Ureter (tissue), 1 donor: Measurements from ENCODE around the gene APPBP2. TPM values are rescaled to one million over a fixed set of nuclear protein-coding genes. Genes with fewer than 3 reads are reported as not detected.
"Not testable (repeated sequence)": the region's sequence is repeated elsewhere in the genome, so short reads cannot be mapped to it uniquely, and the experiment has no call there.

Experiments
- DNase-seq: peaks from one replicate; pipeline ENCODE4 v3.0.0-alpha.2; 2020; ENCODE audit warnings: low spot score
- total RNA-seq: library from RNA; stranded (reverse); gene quantifications from one replicate; pipeline ENCODE4 v1.2.4, GENCODE V29; 2023
- donor health status: DM: yes; HTN: yes; CAD: no.

APPBP2 gene
- total RNA-seq, 1 donor from 2014 or later: 52.3 TPM

DNA sequence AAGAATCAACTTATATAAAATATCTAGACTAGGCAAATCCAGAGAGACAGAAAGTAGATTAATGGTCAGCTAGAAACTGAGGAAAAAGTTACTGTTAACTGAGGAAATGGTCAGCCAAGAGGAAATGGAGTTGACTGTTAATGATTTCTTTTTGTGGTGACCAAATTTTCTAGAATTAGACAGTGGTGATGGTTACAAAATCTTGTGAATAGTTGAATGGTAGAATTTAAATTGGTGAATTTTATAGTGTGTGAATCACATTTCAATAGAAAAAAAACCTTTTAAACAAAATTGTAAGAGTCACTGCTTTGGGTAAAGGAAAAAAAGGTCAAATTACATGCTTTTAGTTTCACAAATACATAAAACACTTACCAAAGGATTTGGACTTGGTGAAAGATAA is 30.0 kb downstream of the APPBP2 start:
- no peak for DNase-seq

DNA sequence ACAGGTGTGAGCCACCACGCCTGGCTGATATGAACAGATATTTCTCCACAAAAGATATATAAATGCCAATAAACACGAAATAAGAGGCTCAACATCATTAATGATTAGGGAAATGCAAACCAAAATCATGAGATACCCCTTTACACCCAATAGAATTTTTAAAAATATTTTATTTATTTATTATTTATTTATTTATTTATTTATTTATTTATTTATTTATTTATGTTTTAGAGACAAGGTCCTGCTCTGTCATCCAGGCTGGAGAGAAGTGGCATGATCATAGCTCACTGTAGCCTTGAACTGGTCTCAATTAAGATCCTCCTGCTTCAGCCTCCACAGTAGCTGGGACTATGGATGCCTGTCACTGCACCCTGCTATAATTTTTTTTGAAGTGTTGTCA is 30.8 kb downstream of the APPBP2 start:
- DNase-seq: no peak

DNA sequence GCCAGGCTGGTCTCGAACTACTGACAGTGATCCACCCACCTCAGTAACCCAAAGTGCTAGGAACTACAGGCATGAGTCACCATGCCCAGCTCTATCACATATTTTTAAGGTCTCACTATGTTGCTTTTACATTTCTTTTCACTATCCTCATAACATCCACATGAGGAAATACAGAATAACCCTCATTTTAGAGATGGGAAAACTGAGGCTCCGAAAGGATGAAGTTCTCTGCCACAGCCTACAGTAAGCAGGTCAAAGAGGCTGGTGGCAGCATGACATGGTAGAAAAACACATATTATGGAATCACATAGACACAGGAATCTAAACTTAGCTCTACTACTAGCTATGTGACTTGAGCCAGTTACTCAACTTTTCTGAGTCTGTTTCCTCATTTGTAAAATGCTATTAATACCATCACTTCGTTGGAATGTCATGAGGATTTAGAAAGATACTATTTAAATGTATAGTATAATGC is 32.2 kb downstream of the APPBP2 start:
- DNase-seq: no peak

DNA sequence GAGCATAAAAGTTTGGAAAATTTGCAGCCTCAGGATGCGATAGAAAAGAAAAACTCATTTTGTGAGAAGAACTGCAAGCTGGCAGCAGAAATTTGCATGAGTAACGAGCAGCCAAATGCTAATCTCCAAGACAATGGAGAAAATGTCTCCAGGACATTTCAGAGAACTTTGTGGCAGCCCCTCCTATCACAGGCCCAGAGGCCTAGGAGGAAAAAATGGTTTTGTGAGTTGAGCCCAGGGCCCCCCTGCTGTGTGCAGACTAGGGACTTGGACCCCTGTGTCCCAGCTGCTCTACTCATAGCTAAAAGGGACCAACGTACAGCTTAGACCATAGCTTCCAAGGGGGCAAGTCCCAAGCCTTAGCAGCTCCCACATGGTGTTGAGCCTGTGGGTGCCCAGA is 34.3 kb downstream of the APPBP2 start:
- no peak for DNase-seq

DNA sequence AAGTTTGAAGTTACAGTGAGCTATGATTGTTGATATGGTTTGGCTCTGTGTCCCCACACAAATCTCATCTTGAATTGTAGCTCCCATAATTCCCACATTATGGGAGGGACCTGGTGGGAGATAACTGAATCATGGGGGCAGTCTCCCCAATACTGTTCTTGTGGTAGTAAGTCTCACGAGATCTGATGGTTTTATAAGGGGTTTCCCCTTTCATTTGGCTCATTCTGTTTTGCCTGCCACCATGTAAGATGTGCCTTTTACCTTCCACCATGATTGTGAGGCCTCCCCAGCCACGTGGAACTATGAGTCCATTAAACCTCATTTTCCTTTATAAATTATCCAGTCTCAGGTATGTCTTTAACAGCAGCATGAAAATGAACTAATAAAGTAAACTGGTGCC is 35.4 kb downstream of the APPBP2 start:
- DNase-seq: not testable (repeated sequence)

DNA sequence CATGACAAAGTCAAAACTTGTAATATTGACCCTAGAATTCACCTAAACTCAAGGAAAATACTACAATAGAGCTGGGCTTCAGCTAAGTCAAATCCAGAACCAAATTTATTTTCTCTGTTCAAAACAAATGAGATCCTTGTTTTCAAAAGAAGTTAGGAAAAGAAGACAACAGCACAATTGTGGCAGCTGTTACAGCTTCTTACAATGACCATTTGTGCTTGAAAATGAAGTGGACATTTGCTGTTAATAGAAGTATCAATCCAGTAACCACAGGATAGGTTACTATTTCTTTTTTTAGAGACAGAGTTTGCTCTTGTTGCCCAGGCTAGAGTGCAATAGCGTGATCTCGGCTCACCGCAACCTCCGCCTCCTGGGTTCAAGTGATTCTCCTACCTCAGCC is 44.4 kb downstream of the APPBP2 start:
- DNase-seq: no peak

DNA sequence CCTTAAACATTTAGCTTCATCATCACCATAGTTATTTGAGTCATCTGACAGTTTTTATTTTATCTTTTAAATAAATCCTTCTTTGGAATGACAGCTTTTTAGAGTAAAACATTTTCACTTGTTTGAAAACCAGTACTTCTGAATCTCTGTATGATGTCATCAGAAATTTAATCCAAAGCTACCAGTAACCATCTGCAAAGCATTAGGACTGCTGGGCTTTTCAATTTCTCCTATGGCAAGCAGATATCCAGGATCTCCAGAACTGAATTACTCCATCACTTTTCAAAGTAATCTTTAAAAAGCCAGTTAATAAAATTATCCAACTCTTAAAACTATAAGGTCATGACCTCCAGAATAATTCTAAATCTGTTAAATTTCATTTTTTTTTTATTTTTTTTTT is 52.3 kb downstream of the APPBP2 start:
- DNase-seq: no peak

DNA sequence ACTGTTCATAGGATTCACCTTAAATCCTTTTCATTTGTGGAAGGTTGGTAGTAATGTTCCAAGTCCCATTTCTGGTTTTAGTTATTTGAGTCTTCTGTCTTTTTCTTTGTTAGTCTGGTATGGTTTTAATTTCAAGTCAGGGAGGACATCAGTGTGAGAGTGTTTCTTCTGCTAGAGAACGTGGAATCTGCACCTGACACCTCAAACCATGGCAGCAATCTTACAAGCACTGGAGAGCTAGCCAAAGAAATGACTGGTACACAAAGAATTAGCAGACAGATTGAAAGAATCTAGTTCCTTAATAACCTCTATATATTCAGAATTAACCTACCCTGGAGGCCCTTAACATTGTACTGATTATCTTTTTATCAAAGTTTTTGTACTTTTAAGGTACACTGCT is 53.6 kb downstream of the APPBP2 start:
- no peak for DNase-seq

DNA sequence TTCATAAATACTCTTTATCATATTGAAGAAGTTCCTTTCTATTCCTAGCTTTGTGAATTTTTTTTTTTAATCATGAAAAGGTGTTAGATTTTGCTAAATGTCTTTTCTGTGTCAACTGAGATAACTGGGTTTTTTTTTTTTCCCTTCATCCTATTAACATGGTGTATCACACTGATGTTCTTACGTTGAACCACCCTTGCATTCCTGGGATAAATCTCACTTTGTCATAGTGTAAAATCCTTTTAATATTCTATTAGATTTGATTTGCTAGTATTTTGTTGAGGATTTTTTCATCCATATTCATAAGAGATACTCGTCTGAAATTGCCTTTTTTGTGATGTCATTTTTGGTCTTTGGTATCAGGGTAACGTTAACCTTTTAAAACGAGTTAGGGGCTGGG is 54.6 kb downstream of the APPBP2 start:
- no peak for DNase-seq

DNA sequence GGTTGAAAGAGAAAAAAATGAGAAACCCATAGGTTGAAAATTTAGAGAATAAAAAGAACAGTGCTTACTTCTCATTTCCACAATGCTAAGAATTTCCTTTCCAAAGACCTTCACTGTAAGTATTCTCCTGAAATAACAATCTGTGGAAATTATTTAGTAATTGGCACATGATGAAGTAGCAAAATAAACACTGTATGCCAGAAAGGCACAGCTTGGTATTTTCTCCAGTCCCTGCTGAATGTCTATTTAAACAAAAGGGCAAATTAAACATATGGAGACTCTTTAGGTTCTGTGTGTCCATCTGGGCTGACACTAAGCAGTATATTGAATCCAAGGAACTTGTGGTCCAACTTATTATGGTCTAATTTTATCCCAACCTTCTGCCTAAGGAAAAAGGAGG is 57.7 kb downstream of the APPBP2 start:
- no peak for DNase-seq

DNA sequence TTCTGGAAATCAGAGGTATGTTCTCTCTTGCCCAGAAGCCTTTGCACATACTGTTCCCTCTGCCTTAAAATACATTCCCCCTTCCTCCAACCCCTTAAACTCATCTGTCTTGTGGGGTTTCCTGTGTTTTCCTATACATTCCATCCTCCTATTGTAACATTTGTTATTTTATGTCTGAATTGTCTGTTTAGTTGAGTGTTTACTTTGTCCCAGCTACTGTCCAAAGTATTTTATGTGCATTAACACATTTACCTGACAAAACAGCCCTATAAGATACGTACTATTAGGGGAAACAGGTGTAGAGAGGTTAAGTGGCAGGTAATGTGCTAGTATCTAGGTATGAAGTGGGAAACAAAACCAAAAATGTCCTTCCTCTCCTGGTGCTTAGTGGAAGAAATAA is 61.7 kb downstream of the APPBP2 start:
- no peak for DNase-seq

DNA sequence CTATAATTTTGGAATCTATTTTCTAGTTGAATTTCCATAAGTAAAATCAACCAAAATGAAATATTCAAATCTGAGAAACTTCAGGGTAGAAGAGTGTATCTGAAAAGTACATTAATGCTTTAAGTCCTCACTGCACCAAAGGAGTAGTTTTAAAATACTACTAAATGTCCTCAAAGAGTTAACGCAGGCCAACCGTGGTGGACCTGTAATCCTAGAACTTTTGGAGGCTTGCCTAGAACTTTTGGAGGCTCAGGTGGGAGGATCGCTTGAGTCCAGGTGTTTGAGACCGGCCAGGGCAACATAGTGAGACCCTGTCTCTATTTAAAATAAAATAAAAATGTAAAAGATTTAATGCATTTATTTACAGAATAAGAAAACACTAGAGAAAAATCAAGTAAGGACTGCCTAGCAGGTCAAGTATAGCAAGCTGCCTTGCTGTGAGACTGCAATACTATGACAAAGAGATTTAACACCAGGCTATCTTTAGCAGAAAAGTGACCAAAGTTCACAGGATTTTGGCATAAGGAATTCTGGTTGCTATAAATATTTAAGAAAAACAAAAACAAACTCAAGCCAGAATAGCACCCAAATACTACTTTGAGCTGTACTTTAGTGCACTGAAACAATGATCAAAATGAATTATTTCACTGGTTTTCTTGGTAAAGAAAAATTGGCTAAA is 62.7 kb downstream of the APPBP2 start:
- no peak for DNase-seq

DNA sequence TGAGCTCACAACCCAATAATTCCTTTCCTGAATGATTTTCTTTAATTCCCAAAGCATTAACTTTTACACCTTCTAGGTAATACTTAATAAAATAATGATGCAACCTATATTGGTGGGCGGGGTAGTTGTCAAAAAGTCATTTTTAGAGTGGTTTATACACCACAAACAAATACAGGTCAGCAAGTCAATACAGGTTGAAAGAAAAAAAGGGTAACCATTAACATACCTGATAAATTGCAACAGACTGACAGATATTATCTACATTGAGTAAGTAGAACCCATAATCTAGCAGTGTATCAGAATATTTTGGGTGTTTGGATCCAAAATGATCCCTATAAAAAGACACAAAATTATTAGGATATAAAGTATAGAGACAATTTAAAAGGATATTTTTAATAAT is 64.5 kb downstream of the APPBP2 start:
- no peak for DNase-seq

DNA sequence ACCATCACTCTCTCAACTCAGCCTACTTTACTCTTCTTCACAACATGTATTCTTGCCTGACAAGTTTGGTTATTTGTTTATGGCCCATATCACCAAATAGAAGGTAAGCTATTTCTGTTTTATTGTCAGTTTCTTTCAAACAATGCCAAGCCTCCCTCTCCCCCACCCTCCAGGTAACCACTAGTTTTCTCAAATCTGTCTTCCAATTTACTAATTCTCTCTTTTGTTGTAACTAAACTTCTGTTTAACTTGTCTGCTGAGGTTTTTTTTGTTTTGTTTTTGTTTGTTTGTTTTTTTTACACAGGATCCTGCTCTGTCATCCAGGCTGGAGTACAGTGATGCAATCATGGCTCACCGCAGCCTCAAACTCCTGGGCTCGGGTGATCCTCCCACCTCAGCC is 68.9 kb downstream of the APPBP2 start:
- DNase-seq: no peak

DNA sequence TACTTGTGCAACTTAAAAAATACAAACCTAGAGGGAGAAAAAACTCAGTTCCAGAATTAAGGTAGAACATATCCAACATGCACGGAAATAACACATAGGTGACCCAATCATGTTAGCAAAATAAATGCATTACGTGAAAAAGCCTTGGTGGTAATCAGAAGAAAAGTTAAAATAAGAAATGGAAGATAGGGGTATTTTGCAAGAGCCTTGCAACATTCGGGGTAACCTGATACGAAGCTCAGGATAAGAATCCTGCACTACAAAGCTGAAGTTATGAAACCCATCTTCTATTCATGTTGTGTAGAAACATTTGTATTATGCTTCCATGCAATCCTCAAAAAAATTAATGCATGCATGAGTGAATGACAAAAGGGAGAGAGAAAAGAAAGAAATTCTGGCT is 70.7 kb downstream of the APPBP2 start:
- DNase-seq: no peak

DNA sequence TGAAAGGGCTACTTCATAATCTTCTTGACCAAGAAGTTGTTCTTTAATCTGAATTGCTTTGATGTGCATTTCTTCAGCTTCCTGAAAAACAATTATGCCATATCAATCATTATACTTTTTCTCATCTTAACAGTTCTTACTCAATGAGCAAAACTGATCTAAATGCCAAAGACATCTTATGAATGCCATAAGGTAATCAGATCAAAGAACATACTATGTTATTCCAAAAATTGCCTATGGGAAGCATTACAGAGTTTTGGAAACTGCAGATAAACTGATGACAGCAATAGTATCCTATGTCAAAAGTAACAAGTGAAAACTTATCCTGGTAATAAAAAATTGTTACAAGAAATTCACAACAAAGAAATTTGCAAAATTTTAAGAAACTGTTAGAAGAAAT is 74.1 kb downstream of the APPBP2 start:
- no peak for DNase-seq

DNA sequence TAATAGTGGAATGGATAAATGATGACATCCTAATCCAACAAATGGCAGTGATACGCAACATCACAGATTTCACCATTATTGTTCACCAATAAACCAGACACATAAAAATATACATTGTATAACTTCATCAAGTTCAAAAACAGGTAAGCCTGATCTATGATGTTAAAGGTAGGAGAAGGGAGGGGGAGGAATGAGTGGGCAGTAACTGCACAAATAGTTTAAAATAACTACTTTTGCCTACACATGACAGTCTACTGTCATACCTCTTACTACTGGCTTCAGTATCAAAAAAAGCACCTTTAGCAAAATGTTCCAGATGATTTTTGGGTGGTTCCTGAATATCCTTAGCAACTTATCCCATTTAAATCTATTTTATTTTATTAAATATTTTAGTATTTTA is 75.0 kb downstream of the APPBP2 start:
- no peak for DNase-seq

DNA sequence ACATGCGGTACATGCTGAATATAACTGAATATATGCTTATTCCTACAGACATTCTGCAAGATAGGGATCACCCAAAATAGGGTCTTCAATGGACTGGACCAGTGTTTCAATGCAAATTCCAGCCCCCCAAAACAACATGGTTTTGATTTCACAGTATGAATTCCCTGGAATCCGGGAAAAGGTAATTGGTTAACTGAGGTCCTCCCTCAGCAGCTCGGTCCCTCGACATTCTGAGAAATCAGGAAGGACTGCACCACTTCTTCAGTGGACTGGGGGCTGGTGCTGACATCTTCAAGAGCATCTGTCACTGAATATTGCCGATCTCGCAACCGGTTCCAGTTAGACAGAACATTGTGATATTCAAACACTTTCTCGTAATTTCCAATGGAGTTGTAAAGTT is 78.7 kb downstream of the APPBP2 start:
- DNase-seq: no peak

DNA sequence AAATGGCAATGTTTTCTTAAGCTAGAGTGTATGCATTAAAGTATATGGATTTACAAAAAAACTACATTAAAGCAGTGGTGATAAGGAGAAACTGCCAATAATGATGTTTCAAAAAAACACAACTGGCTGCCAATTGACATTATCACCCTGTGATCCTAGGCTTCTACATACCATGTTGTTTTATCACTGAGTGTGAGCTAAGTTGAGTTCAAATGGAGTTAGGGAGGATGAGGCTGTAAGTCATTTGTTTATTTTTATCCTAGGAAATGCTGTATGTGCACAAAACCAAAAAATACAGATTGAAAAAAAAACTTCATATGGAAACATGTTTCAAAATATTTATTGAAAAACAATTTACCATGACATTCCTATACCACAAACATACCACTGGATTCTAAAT is 80.9 kb downstream of the APPBP2 start:
- no peak for DNase-seq

DNA sequence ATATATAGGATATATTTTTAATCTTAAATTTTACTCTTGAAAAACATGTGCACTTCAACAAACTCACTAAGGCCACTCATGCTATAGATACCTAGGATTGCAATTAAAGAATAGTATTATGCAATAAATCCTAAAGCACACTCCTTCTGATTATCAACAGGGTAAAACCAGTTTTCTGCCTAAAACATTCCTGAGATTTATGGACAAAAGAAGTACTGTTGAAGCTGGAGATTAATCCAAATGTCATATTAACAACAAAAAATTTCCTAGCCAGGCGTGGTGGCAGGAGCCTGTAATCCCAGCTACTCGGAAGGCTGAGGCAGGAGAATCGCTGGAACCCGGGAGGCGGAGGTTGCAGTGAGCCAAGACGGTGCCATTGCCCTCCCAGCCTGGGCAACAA is 82.3 kb downstream of the APPBP2 start:
- DNase-seq: no peak

DNA sequence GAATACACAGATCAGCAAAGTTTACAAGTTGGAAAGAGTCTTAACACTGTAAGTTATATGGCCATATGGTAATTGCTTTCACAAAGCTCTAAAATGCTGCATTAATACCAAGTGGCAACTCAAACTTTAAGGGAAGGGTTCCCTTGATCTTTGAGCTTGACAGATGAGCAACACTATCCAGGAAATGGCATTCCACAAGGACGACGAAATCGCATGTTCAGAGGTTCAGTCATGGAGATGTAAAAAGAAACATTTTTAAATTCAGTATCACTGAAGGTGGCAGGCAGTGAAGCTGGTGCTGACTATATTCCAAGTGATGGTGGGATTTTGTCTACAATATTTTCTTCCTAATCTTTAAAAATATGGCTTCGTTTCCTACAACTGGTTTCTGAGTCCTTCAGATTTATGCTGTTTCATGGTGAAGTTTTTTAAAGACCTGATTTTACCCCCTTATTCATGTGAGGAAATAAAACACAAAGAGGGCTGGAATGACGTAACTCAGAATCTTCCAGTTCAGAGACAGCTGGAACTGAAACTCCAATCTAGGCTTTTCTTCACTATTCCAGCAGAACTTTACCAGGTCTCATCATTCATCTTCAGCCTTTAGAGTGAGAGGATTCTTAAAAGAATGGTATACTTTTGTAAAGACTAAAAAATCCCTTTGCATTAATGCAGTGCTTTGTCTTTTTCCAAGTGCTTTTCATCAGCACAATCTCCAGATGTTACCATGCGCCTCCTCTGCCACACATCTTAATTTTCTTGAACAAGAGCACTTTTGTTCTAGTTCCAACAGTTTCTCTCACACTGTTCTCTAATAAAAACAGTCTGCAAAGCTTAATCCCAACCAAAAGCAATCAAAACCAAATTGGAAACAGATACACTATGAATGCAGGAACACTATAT is 83.5 kb downstream of the APPBP2 start:
- no peak for DNase-seq

DNA sequence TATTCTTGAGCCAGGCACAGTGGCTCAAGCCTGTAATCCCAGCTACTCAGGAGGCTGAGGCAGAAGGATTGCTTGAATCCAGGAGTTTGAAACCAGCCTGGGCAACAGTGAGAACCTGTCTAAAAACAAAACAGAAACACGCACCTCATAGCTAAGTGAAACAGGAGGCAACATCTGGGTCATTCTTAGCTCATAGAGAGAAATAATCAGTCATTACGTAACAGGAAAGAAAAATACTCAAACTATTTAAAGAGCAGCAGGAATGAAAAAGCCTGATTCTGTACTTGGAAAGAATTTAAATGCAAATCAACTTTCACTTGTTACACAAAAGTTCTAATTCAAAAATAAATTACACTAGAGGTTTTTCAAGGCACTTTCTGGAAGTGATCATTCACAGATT is 86.5 kb downstream of the APPBP2 start:
- no peak for DNase-seq

DNA sequence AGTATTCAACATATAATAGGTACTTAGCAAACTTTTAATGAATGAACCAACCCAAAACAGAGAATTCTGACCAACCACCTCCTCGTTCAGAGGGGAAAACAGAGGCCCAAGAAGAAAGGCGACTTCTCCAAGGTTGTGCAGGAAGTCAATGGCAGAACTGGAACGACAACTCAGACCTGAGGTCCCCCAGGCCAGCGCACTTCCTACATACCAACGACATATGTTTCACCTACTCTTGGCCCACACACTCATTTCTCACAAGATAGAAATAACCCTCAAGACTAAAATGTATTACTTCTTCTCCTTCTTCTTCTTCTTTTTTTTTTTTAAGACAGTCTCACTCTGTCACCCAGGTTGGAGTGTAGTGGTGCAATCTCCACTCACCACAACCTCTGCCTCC is 89.4 kb downstream of the APPBP2 start:
- DNase-seq: no peak
